SK-N-MC (cell line): ENCODE measurements around the gene CBX1.
"Not testable (repeated sequence)": the region's sequence is repeated elsewhere in the genome, so short reads cannot be mapped to it uniquely, and the experiment has no call there.

Experiments
- EZH2 ChIP-seq: fragments of 200-600 bp; sonication (generic); IDR thresholded peaks from one replicate; pipeline ENCODE4 v1.6.1; 2017; ENCODE audit warnings: antibody characterized with exemption
- FOXP2 ChIP-seq: optimal IDR thresholded peaks from 2 replicates; pipeline ENCODE3; 2011; ENCODE audit warnings: mild to moderate bottlenecking, moderate library complexity; ENCODE audit not compliant: insufficient read depth; ENCODE audit errors: extremely low read length, control extremely low read depth
- POLR2AphosphoS5 ChIP-seq: IDR thresholded peaks from 2 replicates; pipeline ENCODE4 v1.6.1; 2012; ENCODE audit warnings: mild to moderate bottlenecking, low read depth, low read length, borderline replicate concordance

GRCh38 chr17:48073566-48074094 is 27.6 kb downstream of the CBX1 start:
- not testable (repeated sequence) for TF ChIP-seq EZH2, POLR2AphosphoS5, FOXP2
